ENCODE results near the gene JOSD2. TPM values are rescaled to one million over a fixed set of nuclear protein-coding genes. Genes with fewer than 3 reads are reported as not detected.

JOSD2 gene
- total and polyA plus RNA-seq, 9 of the 15 experiments (the other 6 are each of a cell fraction or from before 2014, with no cell fraction given), result 0.06 to 14.4 (median 3.1) TPM

GRCh38 chr19:50549927-50550593, 39.1 kb upstream of the JOSD2 start:
- H3K79me2 ChIP-seq (ENCODE audit: control insufficient read depth, insufficient read depth, low read length), result no peaks in the 10 kb centered on the region
- H3K9me1 ChIP-seq (ENCODE audit: control insufficient read depth, insufficient read depth, low read length), result no peaks in the 10 kb centered on the region
- H3K9ac ChIP-seq (ENCODE audit: insufficient read depth in 1 of 2, low read depth in 2 of 2, low read length in 2 of 2), result no peak overlapping the region
- intact Hi-C loops (cut with micrococcal nuclease) (no loop called here), in situ Hi-C loops (cut with MboI) (no loop called here)
- H3K27ac ChIP-seq (ENCODE audit: extremely low read depth, low read depth, low read length), result no peak overlapping the region
- peaks cover 0 to 28% of the 10 kb centered on the region in 2 experiments; a peak in 3 of 5 replicates for H3K27me3 ChIP-seq (ENCODE audit: control insufficient read depth in 2 of 2, insufficient read depth in 2 of 2, low read length in 2 of 2)
- H3K4me2 ChIP-seq (ENCODE audit: insufficient read depth, low read length), result no peak overlapping the region
- FAIRE-seq (no peak), DNase-seq (ENCODE audit: extremely low read depth in 1 of 4, low spot score in 3 of 4) (no peak), ATAC-seq (no peak)
- H3K4me3 ChIP-seq, result no peak overlapping the region
- no TSS peak for BruUV-seq (replicated peaks)
- peaks cover 8% of the 10 kb centered on the region for H4K20me1 ChIP-seq (replicated peaks; ENCODE audit: control insufficient read depth, insufficient read depth, low read length)
- H3K4me1 ChIP-seq (replicated peaks in 1 of 2; ENCODE audit: control insufficient read depth in 2 of 2, insufficient read depth in 2 of 2, low read length in 2 of 2), result peaks cover 0 to 32% of the 10 kb centered on the region in 2 experiments; a peak in 2 of 5 replicates
- H3K36me3 ChIP-seq (ENCODE audit: control insufficient read depth, insufficient read depth, low read length), result no peaks in the 10 kb centered on the region
- 25% methylated on average over 17 of the region's 17 CpGs for WGBS (ENCODE audit: insufficient coverage, low coverage, missing lambda C conversion rate)
- ChIA-PET POLR2A (no interaction called here), CTCF (ENCODE audit: low intra/inter-chr PET ratio) (no interaction called here)
- H2AFZ ChIP-seq (ENCODE audit: low read depth, low read length), result no peak overlapping the region
- H3K9me3 ChIP-seq (replicated peaks; ENCODE audit: control insufficient read depth, insufficient read depth, low read depth, low read length), result no peaks in the 10 kb centered on the region
- TF ChIP-seq PRDM10 (IDR thresholded peaks at IDR 0.05; ENCODE audit: partially characterized antibody), result no peak
- no peak for TF ChIP-seq ZNF507 (tag; conservative IDR thresholded peaks at IDR 0.05)
- TF ChIP-seq BCOR (IDR thresholded peaks at IDR 0.05), result 0 out of 2 replicates have a peak, but pooled peaks have one; percentile 17
- TF ChIP-seq, protein P1, sequence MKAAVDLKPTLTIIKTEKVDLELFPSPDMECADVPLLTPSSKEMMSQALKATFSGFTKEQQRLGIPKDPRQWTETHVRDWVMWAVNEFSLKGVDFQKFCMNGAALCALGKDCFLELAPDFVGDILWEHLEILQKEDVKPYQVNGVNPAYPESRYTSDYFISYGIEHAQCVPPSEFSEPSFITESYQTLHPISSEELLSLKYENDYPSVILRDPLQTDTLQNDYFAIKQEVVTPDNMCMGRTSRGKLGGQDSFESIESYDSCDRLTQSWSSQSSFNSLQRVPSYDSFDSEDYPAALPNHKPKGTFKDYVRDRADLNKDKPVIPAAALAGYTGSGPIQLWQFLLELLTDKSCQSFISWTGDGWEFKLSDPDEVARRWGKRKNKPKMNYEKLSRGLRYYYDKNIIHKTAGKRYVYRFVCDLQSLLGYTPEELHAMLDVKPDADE (conservative IDR thresholded peaks at IDR 0.05; ENCODE audit: control insufficient read depth, low read depth, low read length), result no peak
- TF ChIP-seq, protein P2, sequence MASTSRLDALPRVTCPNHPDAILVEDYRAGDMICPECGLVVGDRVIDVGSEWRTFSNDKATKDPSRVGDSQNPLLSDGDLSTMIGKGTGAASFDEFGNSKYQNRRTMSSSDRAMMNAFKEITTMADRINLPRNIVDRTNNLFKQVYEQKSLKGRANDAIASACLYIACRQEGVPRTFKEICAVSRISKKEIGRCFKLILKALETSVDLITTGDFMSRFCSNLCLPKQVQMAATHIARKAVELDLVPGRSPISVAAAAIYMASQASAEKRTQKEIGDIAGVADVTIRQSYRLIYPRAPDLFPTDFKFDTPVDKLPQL (IDR thresholded peaks at IDR 0.05; ENCODE audit: extremely low read depth, insufficient read length), result no peak
- TF ChIP-seq ATF4 (CRISPR knock-in tag; IDR thresholded peaks at IDR 0.05), result no peak
- TF ChIP-seq, protein P3, sequence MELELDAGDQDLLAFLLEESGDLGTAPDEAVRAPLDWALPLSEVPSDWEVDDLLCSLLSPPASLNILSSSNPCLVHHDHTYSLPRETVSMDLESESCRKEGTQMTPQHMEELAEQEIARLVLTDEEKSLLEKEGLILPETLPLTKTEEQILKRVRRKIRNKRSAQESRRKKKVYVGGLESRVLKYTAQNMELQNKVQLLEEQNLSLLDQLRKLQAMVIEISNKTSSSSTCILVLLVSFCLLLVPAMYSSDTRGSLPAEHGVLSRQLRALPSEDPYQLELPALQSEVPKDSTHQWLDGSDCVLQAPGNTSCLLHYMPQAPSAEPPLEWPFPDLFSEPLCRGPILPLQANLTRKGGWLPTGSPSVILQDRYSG (tag; conservative IDR thresholded peaks at IDR 0.05; ENCODE audit: low read depth), result no peak
- no peak for TF ChIP-seq KAT8 (IDR thresholded peaks at IDR 0.05; ENCODE audit: low read depth)
- no peak for TF ChIP-seq STAG1 (CRISPR knock-in tag; IDR thresholded peaks at IDR 0.05; ENCODE audit: borderline replicate concordance)
- TF ChIP-seq, protein P4, sequence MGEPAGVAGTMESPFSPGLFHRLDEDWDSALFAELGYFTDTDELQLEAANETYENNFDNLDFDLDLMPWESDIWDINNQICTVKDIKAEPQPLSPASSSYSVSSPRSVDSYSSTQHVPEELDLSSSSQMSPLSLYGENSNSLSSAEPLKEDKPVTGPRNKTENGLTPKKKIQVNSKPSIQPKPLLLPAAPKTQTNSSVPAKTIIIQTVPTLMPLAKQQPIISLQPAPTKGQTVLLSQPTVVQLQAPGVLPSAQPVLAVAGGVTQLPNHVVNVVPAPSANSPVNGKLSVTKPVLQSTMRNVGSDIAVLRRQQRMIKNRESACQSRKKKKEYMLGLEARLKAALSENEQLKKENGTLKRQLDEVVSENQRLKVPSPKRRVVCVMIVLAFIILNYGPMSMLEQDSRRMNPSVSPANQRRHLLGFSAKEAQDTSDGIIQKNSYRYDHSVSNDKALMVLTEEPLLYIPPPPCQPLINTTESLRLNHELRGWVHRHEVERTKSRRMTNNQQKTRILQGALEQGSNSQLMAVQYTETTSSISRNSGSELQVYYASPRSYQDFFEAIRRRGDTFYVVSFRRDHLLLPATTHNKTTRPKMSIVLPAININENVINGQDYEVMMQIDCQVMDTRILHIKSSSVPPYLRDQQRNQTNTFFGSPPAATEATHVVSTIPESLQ (CRISPR knock-in tag; IDR thresholded peaks at IDR 0.05), result no peak
- TF ChIP-seq POLR3A (IDR thresholded peaks at IDR 0.05; ENCODE audit: borderline replicate concordance, extremely low read depth, insufficient read depth, insufficient read length), result no peak
